ENCODE measurements around the gene RNF181.

RNF181 gene

GRCh38 chr2:85549826-85550225 is 45.7 kb upstream of the RNF181 start:
- TF ChIP-seq, protein P1, sequence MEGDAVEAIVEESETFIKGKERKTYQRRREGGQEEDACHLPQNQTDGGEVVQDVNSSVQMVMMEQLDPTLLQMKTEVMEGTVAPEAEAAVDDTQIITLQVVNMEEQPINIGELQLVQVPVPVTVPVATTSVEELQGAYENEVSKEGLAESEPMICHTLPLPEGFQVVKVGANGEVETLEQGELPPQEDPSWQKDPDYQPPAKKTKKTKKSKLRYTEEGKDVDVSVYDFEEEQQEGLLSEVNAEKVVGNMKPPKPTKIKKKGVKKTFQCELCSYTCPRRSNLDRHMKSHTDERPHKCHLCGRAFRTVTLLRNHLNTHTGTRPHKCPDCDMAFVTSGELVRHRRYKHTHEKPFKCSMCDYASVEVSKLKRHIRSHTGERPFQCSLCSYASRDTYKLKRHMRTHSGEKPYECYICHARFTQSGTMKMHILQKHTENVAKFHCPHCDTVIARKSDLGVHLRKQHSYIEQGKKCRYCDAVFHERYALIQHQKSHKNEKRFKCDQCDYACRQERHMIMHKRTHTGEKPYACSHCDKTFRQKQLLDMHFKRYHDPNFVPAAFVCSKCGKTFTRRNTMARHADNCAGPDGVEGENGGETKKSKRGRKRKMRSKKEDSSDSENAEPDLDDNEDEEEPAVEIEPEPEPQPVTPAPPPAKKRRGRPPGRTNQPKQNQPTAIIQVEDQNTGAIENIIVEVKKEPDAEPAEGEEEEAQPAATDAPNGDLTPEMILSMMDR (IDR thresholded peaks at IDR 0.05) = no peak
- no peak overlapping the region for H3K4me3 ChIP-seq
- no peak for DNase-seq (ENCODE audit: low spot score)
- no peak overlapping the region for H3K27ac ChIP-seq

GRCh38 chr2:85550486-85550885 is 45.1 kb upstream of the RNF181 start:
- DNase-seq (ENCODE audit: low spot score) = no peak
- H3K27ac ChIP-seq = no peak overlapping the region
- TF ChIP-seq, protein P1 (IDR thresholded peaks at IDR 0.05) = no peak
- no peak overlapping the region for H3K4me3 ChIP-seq

DNA sequence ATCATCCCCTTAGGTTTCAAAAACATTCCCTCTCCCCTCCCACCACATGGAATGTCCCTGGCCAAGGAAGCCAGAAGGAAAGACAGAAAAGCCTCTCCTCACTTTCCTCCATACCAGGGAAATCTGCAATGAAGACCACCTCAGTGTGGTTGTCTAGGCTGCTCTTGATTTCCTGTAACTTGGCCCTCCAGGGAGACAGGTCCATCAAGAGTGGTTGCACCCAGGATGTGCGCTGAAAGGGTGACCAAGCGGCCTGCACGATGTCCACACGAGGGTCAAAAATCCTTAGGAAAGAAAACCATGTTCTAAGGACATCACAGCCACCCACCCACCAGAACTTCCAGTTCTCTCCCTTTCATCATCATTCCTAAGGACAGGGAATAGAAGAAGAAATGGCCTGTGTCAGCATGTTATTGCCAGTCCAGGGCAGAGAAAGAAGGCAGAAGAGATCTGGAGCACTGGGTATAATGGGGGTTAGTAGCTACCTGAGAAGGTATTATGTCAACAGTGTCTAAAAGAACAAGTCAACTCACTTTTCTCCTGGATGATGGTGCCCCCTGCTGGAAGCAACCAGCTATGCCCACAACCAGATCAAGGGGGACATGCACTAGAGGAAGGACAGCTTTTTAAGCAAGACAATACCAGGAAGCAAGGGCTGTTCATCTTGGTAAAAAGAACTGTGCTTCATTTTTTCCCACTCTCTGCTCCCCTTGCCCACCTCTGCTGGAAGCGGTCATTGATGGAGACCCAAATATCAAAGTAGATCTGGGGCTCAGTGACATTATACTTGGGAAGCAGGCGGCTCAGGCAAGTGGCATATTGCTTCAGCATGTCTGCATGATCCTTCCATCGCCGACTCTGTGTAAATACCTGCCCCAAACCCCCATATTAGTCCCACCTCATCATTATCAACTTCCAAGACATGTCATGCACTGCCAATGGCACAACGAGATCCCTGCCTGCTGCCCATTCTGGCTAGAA is 43.6 kb upstream of the RNF181 start:
- TF ChIP-seq, protein P1 (IDR thresholded peaks at IDR 0.05) = peak; percentile 81
- no peak overlapping the region for H3K27ac ChIP-seq

DNA sequence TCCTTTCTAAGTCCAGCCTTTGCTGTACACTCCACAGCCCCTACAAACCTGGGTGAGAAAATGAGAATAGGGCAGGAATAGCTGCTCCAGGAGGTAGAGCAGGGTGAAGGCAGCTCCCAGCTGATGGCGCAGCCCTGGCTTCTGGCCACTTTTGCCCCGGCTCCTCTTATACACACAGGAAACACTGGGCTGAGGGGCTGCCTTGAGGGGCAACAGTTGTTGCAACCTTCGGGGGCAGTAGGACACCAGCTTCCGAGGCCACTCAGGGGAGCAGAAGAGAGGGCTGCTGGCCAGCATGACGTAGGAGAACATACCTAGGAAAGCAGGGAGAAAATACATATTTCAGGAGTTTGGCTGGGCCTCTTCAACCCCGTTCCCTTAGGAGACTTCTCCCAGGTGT is 42.4 kb upstream of the RNF181 start:
- TF ChIP-seq, protein P1 (IDR thresholded peaks at IDR 0.05) = no peak
- no peak overlapping the region for H3K27ac ChIP-seq

More for the DNA sequence above, 43.6 kb upstream of the RNF181 start:
- no peak overlapping the region for H3K4me3 ChIP-seq
- peak; percentile 82 for DNase-seq (ENCODE audit: low spot score)

GRCh38 chr2:85554980-85555612 is 40.4 kb upstream of the RNF181 start:
- Histone ChIP-seq H3K4me3 (no peak overlapping the region), H3K27ac (no peak overlapping the region)
- DNase-seq (ENCODE audit: low spot score) = no peak
- TF ChIP-seq, protein P1 (IDR thresholded peaks at IDR 0.05) = no peak

More for the DNA sequence above, 42.4 kb upstream of the RNF181 start:
- H3K4me3 ChIP-seq = no peak overlapping the region
- no peak for DNase-seq (ENCODE audit: low spot score)

DNA sequence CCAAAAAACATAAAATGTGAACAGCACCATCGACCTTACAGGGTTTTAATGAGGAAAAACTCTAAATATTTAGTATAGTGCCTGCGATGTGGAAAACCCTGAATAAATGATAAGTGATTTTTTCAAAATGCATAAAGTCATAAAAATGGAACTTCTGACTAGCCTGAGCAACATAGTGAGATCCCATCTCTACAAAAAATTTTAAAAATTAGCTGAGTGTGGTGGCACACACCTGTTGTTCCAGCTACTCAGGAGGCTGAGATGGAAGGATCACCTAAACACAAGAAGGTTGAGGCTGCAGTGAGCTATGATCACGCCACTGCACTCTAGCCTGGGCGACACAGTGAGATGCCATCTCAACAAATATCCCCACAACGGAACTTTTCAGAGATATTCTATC is 38.4 kb upstream of the RNF181 start:
- DNase-seq (ENCODE audit: low spot score) = no peak
- TF ChIP-seq, protein P1 (IDR thresholded peaks at IDR 0.05) = no peak

More for the DNA sequence above, 38.4 kb upstream of the RNF181 start:
- H3K4me3 ChIP-seq = no peak overlapping the region
- H3K27ac ChIP-seq = no peak overlapping the region
